NCI-H2107 (cell line): ENCODE results near the gene NEDD9.

Experiments
- DNase-seq: peaks from one replicate; lab custom pipeline; 2025; lab: John Stamatoyannopoulos, UW

NEDD9 gene

GRCh38 chr6:11201015-11201414 lies 31.5 kb downstream of the NEDD9 start:
- no peak for DNase-seq

DNA sequence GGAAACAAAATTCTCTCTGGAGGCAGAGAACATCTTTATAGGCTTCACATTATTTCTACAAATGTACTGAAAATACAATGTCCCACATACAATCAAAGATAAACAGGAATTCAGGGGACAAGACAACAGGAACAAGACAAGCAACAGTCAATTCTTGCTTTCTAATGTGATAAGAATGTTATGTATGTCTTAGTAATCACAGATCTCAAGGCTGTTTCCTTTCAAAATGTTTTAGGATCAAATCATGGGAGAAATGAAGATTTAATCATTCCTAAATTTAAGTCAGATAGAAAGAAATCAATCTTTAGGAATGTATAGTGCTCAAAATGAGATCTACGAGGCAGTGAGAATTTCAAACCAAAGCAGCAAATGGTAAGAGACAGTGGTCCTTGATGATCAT lies 32.1 kb downstream of the NEDD9 start:
- no peak for DNase-seq

DNA sequence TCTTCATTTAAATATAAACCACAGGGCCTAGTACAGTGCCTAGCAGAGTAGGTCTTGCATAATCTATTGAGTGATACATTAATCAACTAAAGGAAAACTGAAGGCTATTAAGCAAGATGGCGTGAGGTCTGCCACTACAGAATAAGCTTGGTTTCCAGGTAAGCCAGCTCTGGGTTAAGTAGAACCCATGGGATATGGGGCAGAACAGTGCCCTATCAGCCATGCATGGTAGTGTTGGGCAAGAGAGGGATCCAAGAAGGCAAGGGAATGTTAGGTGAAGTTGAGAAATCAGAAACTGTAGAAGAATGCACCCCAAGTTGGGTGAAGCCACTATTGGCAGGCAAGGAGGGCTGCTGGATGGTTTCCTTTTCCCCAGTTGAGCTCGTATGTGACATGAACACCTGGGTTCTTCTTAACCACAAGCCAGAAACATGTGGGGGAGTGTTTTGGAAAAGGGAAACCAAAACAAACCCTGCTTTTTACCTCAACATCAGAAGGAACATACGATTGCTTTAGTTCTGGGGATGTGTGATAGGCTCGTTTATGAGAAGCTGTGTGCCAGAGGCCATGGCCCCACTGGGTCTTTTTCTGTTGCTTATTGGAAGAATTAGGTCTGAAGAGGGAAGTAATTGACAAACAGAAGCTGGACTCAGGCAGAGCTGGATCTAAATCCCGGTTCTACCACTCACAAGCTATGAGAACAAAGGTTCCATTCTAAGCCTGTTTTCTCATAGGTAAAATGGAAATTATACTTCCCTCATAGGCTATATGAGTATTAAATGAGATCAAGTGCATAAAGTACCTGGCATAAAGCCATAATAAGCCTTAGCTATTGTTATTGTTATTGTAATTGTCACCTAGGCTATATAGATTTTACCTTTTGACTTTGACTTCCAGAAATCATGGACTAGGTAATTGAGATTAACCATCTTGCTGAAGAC lies 33.5 kb downstream of the NEDD9 start:
- DNase-seq: no peak

GRCh38 chr6:11197850-11198249 lies 34.6 kb downstream of the NEDD9 start:
- DNase-seq: no peak

DNA sequence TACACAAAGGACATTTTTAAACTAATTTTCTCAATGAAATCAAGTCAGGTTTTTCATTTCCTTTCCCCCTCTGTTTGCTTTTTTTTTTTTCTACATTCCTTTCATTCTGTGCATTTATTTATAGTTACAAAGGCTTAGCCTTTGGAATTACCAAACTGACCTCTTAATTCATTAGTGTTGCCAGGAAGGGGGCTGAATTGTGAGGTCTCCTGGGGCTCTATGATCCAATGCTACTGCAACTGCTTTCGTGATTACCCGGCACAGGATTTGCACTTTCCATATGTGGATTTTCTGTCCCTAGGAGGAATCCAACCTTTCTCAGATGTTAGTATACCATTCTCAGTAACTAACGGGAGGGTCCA lies 35.3 kb downstream of the NEDD9 start:
- DNase-seq: no peak

DNA sequence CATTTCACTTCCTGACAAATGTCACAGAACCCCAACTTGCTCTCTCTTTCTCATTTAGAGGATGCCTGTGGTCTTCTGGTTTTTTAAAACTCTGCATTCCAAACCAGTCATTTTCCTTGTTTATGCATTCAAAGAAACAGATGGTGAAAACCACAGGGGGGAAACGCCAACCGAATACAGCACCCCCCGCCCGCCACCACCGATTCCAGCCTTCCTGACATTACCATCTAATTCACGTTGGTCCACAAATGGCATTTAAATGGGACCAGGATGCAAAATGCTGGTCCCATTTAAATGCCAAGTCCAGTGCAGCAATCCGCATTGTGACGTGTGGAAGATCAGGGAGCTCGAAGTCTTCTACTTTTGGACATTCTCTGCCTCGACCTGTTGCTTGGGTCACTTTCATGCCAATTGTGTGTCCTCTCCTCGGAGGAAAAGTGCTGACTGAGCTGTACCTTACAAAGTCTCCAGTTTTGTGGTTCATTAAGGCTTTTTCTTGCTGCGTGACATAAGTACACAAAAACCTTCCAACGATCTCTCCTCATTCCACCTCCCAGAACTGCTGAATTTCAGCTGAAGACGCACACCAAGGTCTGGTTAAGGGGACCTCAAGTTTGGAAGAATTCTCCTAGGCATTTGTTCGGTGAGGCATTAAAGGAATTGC lies 35.8 kb downstream of the NEDD9 start:
- no peak for DNase-seq

DNA sequence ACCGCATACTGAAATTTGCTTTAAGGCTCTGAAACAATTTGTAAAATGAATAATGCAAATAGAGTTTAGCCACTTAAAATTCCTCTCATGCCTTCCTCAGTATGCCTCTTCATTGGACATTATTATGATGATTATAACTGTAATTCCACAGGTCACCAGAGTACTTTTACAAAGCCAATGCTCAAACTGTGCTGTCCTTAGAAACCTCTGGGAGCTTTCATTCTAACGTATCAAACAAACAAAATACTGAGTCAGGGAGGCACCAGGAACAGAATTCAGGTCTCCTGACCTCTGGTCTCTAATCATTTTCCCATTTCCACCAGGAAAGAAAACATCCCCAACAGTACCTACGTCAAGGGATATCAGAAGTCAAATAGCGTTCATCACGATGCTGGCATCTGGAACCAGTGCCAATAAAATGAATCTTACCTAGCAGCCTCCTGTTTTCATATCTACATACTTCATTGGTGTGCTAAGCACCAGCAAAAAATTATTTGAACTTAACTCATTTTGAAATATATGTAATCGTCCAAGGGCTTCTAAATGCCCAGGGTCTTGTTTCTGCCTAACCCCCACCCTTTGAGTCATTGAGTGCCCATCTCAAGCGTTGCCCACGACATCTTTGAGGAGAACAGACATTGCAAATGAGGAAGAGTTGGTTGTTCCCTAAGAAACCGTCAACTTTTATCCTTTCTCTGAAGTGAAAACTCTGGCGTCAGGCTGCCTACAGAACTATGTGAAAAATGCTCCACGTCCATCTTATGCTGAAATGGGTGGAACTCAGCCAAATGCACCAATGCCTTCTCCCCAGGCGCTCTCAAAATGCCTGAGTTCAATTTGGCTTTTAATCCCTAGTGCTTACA lies 37.9 kb downstream of the NEDD9 start:
- DNase-seq: no peak

GRCh38 chr6:11193434-11193833 lies 39.0 kb downstream of the NEDD9 start:
- no peak for DNase-seq

DNA sequence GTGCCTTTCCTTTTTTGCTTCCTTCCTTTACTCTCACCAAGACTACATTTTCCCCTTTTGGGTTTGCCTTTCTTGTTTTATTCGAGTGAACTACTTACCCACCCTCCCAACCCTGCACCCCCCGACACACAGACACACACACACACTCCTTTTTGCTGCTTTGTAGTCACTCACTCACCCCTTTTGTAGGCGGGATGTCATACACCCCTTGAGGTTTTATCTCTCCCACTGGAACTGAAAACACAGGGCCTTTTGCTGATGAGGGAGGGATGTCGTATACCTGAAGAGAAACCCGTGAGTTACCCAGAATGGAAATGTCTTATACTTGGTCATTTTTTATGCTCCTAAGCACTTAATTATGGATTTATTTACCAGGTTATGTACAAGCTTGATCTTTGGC lies 40.3 kb downstream of the NEDD9 start:
- no peak for DNase-seq

- no peak for DNase-seq
Measured at GRCh38 chr6:11190625-11191245, 41.7 kb downstream of the NEDD9 start.

DNA sequence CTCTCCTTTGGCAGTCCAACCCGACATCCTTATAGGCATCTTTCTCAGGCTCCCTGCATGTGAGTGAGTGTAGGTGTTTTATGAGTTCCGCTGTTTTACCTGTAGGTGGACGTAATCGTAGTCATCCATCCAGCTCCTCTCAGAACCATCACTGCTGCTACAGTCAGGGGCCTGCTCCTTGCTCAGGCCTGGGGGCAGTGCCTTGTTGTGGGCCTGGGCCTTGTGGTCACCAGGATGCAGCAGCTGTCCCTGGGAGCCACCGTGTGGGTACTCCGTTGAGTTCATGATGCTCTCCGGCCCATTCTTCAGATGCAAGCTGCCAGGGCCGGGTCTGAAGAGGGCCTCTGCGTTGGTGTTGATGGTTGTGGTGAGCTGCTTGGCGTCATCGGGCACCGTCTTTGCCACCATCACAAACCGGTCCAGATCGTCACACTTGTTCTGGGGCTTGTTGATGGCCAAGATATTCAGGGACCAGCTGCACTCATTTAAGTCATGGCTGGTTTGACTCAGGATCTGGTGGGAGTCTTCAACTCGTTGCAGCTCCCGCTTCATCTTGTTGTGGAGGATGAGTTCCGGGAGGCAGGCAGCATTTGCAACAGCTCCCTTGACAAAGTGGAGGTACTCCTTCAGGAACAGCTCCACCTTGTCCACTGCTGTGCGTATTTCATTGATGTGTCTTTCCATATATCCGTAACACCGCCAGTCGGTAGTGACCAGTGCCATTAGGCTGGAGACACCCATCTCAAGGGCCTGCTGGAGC lies 42.4 kb downstream of the NEDD9 start:
- no peak for DNase-seq

DNA sequence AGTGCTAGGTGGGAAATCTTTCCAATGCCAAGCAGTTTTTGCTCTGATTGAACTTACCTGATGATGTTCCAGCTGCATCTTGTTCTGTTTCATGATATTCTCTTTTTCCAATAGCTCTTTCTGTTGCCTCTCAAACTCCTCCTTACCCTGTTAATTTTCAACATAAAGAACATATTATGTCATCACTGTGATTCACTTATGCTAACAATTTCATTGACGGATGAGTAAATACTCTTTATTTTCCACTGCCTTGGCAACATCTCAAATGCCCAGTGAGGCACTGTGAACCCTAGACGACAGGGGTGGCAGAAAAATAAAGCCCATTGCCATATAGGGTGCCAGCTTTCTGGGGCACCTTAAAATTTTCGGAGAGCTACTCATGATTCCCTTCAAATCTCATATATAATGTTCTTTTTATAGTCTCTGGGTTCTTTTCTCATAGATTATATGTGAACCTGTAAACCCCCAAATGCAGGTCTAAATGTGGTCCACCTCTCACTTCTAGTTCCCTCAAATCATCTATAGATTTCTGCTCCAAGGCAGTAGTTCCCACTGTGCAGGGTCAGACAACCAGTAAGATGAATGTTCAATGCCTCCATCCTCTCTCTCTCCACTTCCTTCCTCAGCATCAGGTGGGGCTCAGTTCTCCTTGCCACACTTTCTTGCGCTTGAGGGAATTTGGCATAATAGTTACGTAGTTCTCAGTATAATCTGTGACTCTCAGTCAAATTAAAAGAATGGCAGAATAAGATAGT lies 44.1 kb downstream of the NEDD9 start:
- no peak for DNase-seq

- no peak for DNase-seq
Measured at GRCh38 chr6:11187301-11187700, 45.2 kb downstream of the NEDD9 start.

GRCh38 chr6:11185204-11185842 lies 47.1 kb downstream of the NEDD9 start:
- no peak for DNase-seq

- no peak for DNase-seq
Measured at GRCh38 chr6:11183761-11184362, 48.6 kb downstream of the NEDD9 start.

- no peak for DNase-seq
Measured at GRCh38 chr6:11181478-11182136, 50.9 kb downstream of the NEDD9 start.

DNA sequence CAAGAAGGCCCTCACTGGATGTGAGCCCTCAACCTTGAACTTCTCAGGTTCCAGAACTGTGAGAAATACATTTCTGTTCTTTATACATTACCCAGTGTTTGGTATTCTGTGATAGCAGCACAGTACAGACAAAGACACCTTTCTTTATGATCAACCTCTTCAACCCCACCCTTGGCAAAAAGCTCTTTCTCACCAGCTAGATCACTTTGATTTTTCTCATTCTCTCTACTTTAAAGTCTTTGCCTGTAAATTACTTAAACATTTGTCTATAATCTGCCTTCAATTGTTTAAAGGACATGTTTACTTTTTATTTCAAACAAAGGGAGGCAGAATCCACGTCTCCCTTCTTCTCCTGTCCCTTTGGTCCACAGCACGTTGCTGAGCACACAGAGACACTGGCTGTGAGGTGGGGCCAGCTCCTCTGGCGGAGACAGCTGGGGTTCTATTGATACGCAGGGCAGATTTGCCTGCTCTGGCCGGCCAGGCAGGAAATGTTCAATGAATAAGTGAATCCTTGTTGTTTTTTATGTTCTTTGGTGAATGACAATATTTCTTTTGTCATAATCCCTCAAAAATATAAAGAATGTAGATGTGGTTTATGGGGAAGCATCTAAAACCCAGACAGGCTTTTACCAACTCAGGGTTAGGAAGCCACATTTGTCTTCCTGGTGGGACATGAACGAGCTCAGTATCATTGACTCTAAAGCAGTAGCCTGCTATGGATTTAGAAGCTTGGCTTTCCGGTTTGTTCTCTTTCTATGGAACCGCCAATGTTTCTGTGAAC lies 52.9 kb downstream of the NEDD9 start:
- no peak for DNase-seq

GRCh38 chr6:11179088-11179418 lies 53.4 kb downstream of the NEDD9 start:
- no peak for DNase-seq
